ENCODE data around the gene CTDSPL. TPM values are rescaled to one million over a fixed set of nuclear protein-coding genes. Genes with fewer than 3 reads are reported as not detected.

The CTDSPL gene
- total and polyA plus RNA-seq, 4 donors = 21.3 to 48.0 (median 35.4) TPM

DNA sequence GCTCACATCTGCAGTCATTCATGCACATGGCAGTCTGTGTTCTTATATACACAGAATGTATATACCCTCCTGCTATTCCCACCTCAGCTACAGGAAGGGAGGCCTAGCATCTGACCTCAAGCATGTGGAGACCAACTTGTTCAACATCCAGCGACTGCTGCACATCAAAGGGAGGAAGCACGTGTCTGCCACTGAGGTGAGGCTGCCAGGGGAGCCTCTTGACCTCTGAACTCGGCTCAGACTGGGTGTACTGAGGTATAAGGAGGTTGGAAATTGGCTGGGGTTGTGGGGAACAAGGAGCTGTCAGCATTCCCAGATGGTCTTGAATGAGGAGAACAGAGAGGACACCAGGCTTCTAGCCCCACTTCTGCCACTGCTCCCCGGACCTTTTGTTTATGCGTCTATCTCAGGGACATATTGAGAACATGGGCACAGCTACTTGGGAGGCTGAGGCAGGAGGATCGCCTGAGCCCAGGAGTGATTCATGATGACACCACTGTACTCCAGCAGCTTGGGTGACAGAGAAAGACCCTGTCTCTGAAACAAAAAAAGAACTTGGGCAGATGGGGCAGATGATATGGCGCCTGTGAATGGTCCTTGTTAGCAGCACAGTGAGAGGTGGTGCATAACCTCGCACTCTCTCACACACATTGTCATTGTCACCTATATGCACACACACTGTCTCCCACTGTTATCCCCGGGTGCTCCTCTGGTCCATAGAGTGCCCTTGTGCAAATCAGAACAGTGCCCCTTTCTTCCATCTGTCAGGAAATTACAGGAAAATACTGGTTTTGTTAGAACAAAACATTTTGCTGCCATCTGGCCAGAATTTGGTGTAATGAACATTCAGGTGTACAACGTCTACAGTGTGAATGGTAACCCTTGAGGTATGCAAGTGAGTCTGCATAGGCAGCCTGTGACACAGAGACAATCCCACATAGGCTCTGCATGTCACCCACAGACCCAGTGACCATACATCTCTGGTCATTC is 134.3 kb downstream of the CTDSPL start:
- no peaks in the 10 kb centered on the region for H3K9me3 ChIP-seq (ENCODE audit: control insufficient read depth, low read length)
- DNase-seq = peak in 1 of 2 donors; percentile 47
- 87 to 88% methylated on average over 10 of the region's 10 CpGs for WGBS, 2 donors
- H3K27ac ChIP-seq (ENCODE audit: low read depth in 1 of 2, low read length in 2 of 2) = no peak overlapping the region
- H3K4me3 ChIP-seq (ENCODE audit: low read length in 2 of 2) = no peak overlapping the region
- H3K27me3 ChIP-seq (ENCODE audit: control insufficient read depth in 1 of 2, insufficient read depth in 2 of 2, low read length in 1 of 2) = no peaks in the 10 kb centered on the region
- no peak for ATAC-seq (ENCODE audit: low FRiP score)
- H3K4me1 ChIP-seq (ENCODE audit: control insufficient read depth in 1 of 2, insufficient read depth in 2 of 2, low read length in 2 of 2) = no peaks in the 10 kb centered on the region
- intact Hi-C loops (cut with DNase I) = no loop called here
- no peaks in the 10 kb centered on the region for H3K36me3 ChIP-seq (ENCODE audit: control insufficient read depth in 1 of 2, insufficient read depth in 2 of 2, low read length in 1 of 2)

DNA sequence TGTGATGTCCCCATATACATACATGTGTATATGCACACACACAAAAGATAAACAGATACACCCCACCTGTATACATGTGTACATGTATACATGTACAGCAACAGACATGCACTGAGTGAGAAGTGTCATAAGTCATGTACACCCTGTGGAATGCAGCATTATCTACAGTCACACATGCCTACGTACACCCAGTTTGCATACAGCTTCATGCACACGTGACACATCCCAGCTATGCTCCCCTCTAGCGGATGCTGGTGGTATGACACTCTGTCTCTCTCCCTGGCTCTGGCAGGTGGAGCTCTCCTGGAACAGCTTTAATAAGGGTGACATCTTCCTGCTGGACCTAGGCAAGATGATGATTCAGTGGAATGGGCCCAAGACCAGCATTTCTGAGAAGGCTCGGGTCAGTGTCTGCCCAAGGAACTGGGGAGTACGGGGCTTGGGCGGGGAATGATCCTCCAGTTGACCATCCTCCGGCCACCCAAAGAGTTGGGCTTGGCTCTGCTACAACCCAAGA is 135.2 kb downstream of the CTDSPL start:
- no peak overlapping the region for H3K27ac ChIP-seq (ENCODE audit: low read depth in 1 of 2, low read length in 2 of 2)
- ATAC-seq (ENCODE audit: low FRiP score) (peak; percentile 44), DNase-seq (peak; percentile 82 to 86)
- H3K4me1 ChIP-seq (ENCODE audit: control insufficient read depth in 1 of 2, insufficient read depth in 2 of 2, low read length in 2 of 2) = no peaks in the 10 kb centered on the region
- H3K9me3 ChIP-seq (ENCODE audit: control insufficient read depth, low read length) = no peaks in the 10 kb centered on the region
- intact Hi-C loops (cut with DNase I) = no loop called here
- H3K27me3 ChIP-seq (ENCODE audit: control insufficient read depth in 1 of 2, insufficient read depth in 2 of 2, low read length in 1 of 2) = no peaks in the 10 kb centered on the region
- no peak overlapping the region for H3K4me3 ChIP-seq (ENCODE audit: low read length in 2 of 2)
- no peaks in the 10 kb centered on the region for H3K36me3 ChIP-seq (ENCODE audit: control insufficient read depth in 1 of 2, insufficient read depth in 2 of 2, low read length in 1 of 2)
- WGBS, 2 donors = 56 to 57% methylated on average over 7 of the region's 7 CpGs

DNA sequence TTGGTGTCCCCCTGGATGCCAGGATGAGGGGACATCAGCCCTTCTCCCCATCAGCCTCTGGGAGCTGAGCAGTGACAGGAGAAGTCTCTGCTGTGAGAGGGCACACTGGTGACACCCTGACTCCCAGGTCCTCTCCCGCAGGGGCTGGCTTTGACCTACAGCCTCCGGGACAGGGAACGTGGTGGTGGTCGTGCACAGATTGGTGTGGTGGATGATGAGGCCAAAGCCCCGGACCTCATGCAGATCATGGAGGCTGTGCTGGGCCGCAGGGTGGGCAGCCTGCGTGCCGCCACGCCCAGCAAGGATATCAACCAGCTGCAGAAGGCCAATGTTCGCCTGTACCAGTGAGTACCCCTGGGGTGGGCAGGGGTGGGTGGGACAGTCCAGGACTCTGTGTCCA is 135.7 kb downstream of the CTDSPL start:
- Histone ChIP-seq H3K27ac (ENCODE audit: low read depth in 1 of 2, low read length in 2 of 2) (no peak overlapping the region), H3K4me3 (ENCODE audit: low read length in 2 of 2) (no peak overlapping the region), H3K27me3 (ENCODE audit: control insufficient read depth in 1 of 2, insufficient read depth in 2 of 2, low read length in 1 of 2) (no peaks in the 10 kb centered on the region), H3K9me3 (ENCODE audit: control insufficient read depth, low read length) (no peaks in the 10 kb centered on the region), H3K36me3 (ENCODE audit: control insufficient read depth in 1 of 2, insufficient read depth in 2 of 2, low read length in 1 of 2) (no peaks in the 10 kb centered on the region), H3K4me1 (ENCODE audit: control insufficient read depth in 1 of 2, insufficient read depth in 2 of 2, low read length in 2 of 2) (no peaks in the 10 kb centered on the region)
- no peak for DNase-seq
- 95 to 99% methylated on average over 10 of the region's 10 CpGs for WGBS, 2 donors
- intact Hi-C loops (cut with DNase I) = no loop called here
- ATAC-seq (ENCODE audit: low FRiP score) = no peak

DNA sequence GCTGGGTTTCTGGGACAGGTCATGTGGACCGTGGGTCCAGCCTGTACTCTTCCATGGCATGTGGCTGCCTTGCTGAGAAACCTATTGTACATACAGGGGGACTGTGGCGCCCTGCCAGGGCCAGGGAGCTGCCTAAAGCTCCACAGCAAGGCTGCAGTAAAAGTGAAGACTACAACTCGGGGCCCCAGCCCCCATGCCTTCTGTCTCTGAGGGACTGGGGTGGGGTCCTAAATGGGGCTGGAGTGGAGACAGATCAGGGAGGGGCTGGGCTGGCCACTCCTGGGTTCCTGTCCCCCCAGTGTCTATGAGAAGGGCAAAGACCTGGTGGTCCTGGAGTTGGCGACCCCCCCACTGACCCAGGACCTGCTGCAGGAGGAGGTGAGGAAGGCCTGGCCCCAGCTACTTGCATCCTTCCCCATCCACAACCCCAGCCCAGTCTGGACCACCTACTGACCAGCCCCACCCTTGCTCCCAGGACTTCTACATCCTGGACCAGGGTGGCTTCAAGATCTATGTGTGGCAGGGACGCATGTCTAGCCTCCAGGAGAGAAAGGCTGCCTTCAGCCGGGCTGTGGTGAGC is 136.2 kb downstream of the CTDSPL start:
- DNase-seq (peak in 1 of 2 donors; percentile 75), ATAC-seq (ENCODE audit: low FRiP score) (no peak)
- intact Hi-C loops (cut with DNase I) = no loop called here
- no peak overlapping the region for H3K4me3 ChIP-seq (ENCODE audit: low read length in 2 of 2)
- WGBS, 2 donors = 81 to 86% methylated on average over 6 of the region's 6 CpGs
- no peaks in the 10 kb centered on the region for H3K27me3 ChIP-seq (ENCODE audit: control insufficient read depth in 1 of 2, insufficient read depth in 2 of 2, low read length in 1 of 2)
- H3K4me1 ChIP-seq (ENCODE audit: control insufficient read depth in 1 of 2, insufficient read depth in 2 of 2, low read length in 2 of 2) = no peaks in the 10 kb centered on the region
- no peaks in the 10 kb centered on the region for H3K9me3 ChIP-seq (ENCODE audit: control insufficient read depth, low read length)
- no peak overlapping the region for H3K27ac ChIP-seq (ENCODE audit: low read depth in 1 of 2, low read length in 2 of 2)
- no peaks in the 10 kb centered on the region for H3K36me3 ChIP-seq (ENCODE audit: control insufficient read depth in 1 of 2, insufficient read depth in 2 of 2, low read length in 1 of 2)

DNA sequence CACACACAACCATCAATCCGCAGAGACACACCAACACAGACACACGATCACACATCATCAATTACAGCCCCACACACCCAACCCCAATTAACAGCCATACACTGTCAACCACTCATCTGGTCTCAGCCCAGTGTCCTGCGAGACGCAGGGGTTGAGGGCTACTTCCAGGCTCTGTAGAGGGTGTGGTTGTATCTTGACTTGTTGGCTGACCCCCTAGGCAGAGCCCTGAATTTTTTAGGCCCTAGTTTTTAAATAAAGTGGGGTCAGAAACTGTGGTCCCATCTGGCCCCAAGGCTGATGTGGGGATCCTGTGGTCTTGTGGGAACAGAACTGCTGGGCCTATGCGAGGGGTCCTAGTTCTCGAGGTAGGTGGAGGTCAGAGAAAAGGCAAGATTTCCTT is 138.2 kb downstream of the CTDSPL start:
- ATAC-seq (ENCODE audit: low FRiP score) = no peak
- no peaks in the 10 kb centered on the region for H3K36me3 ChIP-seq (ENCODE audit: control insufficient read depth in 1 of 2, insufficient read depth in 2 of 2, low read length in 1 of 2)
- intact Hi-C loops (cut with DNase I) = no loop called here
- no peak overlapping the region for H3K27ac ChIP-seq (ENCODE audit: low read depth in 1 of 2, low read length in 2 of 2)
- 89 to 92% methylated on average over 6 of the region's 6 CpGs for WGBS, 2 donors
- H3K4me1 ChIP-seq (ENCODE audit: control insufficient read depth in 1 of 2, insufficient read depth in 2 of 2, low read length in 2 of 2) = no peaks in the 10 kb centered on the region
- no peaks in the 10 kb centered on the region for H3K27me3 ChIP-seq (ENCODE audit: control insufficient read depth in 1 of 2, insufficient read depth in 2 of 2, low read length in 1 of 2)
- H3K9me3 ChIP-seq (ENCODE audit: control insufficient read depth, low read length) = no peaks in the 10 kb centered on the region
- H3K4me3 ChIP-seq (ENCODE audit: low read length in 2 of 2) = no peak overlapping the region
- DNase-seq = peak; percentile 28 to 53

DNA sequence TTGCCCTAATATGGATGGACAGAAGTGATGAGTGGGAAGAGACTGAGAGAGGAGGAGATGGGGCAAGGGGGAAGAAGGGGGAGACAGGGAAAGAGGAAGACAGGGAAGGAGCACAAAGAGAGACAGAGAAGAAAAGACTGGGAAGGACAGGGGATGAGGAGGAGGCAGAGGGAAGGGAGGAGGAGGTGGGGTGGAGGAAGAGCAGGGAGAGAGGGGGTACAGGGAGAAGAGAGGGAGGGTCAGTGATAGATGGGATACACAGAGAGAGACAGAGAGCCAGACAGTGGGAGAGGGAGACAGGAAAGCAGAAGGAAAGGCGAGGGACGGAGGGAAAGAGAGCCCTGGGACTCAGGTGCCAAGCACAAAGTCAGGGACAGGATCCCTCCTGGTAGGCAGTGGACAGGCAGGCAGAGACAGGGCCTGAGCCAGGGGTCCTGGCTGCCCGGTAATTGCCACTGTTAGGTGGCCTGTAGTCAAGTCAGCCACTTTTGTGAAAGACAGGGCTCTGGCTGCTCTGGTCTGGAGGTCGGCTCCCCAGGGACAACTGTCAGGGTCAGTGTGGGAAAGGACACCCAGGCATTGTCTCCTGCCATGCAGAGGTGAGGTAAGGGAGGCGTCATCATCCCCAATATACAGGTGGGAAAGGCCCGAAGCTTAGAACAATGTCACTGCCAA is 138.7 kb downstream of the CTDSPL start:
- 94 to 95% methylated on average over 6 of the region's 6 CpGs for WGBS, 2 donors
- Histone ChIP-seq H3K27ac (ENCODE audit: low read depth in 1 of 2, low read length in 2 of 2) (no peak overlapping the region), H3K27me3 (ENCODE audit: control insufficient read depth in 1 of 2, insufficient read depth in 2 of 2, low read length in 1 of 2) (no peaks in the 10 kb centered on the region), H3K4me3 (ENCODE audit: low read length in 2 of 2) (no peak overlapping the region), H3K9me3 (ENCODE audit: control insufficient read depth, low read length) (no peaks in the 10 kb centered on the region), H3K4me1 (ENCODE audit: control insufficient read depth in 1 of 2, insufficient read depth in 2 of 2, low read length in 2 of 2) (no peaks in the 10 kb centered on the region), H3K36me3 (ENCODE audit: control insufficient read depth in 1 of 2, insufficient read depth in 2 of 2, low read length in 1 of 2) (no peaks in the 10 kb centered on the region)
- DNase-seq (peak; percentile 37 to 49), ATAC-seq (ENCODE audit: low FRiP score) (no peak)
- intact Hi-C loops (cut with DNase I) = no loop called here

DNA sequence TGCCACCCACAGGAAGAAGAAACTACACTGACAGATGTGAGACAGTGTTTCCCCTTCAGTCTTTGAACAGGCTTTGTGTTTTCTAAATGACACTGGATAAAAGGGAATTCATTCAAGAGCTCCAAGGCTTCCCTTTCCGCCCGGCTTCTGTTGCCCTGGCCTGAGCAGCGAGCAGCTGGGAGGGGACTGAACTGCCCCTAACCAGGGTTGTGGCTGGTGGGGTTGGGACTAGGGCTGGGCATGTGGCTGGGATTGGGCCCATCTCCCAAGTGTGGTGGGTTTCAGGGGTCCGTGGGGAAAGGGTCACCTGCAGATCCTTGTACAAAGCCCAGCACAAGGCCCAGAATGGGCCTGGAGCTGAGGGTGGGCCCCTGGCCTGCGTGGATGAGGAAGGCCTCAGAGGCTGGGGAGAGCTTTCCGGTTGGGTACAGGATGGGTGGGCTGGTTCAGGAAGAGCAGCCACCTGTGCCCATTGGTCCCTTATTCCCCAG is 139.3 kb downstream of the CTDSPL start:
- ATAC-seq (ENCODE audit: low FRiP score) (no peak), DNase-seq (peak in 1 of 2 donors; percentile 67)
- Histone ChIP-seq H3K4me1 (ENCODE audit: control insufficient read depth in 1 of 2, insufficient read depth in 2 of 2, low read length in 2 of 2) (no peaks in the 10 kb centered on the region), H3K4me3 (ENCODE audit: low read length in 2 of 2) (no peak overlapping the region), H3K9me3 (ENCODE audit: control insufficient read depth, low read length) (no peaks in the 10 kb centered on the region), H3K27me3 (ENCODE audit: control insufficient read depth in 1 of 2, insufficient read depth in 2 of 2, low read length in 1 of 2) (no peaks in the 10 kb centered on the region), H3K36me3 (ENCODE audit: control insufficient read depth in 1 of 2, insufficient read depth in 2 of 2, low read length in 1 of 2) (no peaks in the 10 kb centered on the region), H3K27ac (ENCODE audit: low read depth in 1 of 2, low read length in 2 of 2) (no peak overlapping the region)
- 95 to 97% methylated on average over 6 of the region's 6 CpGs for WGBS, 2 donors
- intact Hi-C loops (cut with DNase I) = no loop called here

DNA sequence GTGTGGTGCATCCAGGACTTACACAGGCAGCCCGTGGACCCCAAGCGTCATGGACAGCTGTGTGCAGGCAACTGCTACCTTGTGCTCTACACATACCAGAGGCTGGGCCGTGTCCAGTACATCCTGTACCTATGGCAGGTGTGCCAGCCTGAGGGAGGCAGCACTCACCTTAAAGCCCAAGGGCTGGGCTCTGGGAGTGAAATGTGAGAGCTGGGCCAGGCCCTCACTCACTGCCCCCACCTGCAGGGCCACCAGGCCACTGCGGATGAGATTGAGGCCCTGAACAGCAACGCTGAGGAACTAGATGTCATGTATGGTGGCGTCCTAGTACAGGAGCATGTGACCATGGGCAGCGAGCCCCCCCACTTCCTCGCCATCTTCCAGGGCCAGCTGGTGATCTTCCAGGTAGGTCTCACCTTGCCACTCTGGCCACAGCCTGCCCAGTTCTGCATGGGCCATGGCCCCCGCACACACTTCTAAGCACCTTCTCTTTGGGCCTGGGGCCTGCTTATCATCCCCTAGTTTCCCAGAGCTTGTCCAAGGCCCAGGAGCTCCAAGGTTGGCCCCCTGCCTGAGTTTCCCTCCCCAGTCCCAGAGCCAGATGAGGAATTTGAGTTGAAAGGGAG is 139.9 kb downstream of the CTDSPL start:
- intact Hi-C loops (cut with DNase I) = no loop called here
- DNase-seq (peak; percentile 42 to 71), ATAC-seq (ENCODE audit: low FRiP score) (no peak)
- Histone ChIP-seq H3K36me3 (ENCODE audit: control insufficient read depth in 1 of 2, insufficient read depth in 2 of 2, low read length in 1 of 2) (no peaks in the 10 kb centered on the region), H3K4me3 (ENCODE audit: low read length in 2 of 2) (no peak overlapping the region), H3K27me3 (ENCODE audit: control insufficient read depth in 1 of 2, insufficient read depth in 2 of 2, low read length in 1 of 2) (no peaks in the 10 kb centered on the region), H3K4me1 (ENCODE audit: control insufficient read depth in 1 of 2, insufficient read depth in 2 of 2, low read length in 2 of 2) (no peaks in the 10 kb centered on the region), H3K9me3 (ENCODE audit: control insufficient read depth, low read length) (no peaks in the 10 kb centered on the region), H3K27ac (ENCODE audit: low read depth in 1 of 2, low read length in 2 of 2) (no peak overlapping the region)
- WGBS, 2 donors = 80% methylated on average over 9 of the region's 9 CpGs
